ENCODE measurements around the gene BCAS3.

BCAS3 gene

GRCh38 chr17:61289408-61290385 lies 612.0 kb downstream of the BCAS3 start:
- DNase-seq (ENCODE audit: low spot score) = no peak

- DNase-seq (ENCODE audit: low spot score) = no peak
These were observed 614.0 kb downstream of the BCAS3 start for GRCh38 chr17:61291451-61292285.

- DNase-seq (ENCODE audit: low spot score) = no peak
These were observed 616.6 kb downstream of the BCAS3 start for GRCh38 chr17:61294286-61294685.

- no peak for DNase-seq (ENCODE audit: low spot score)
These were observed 617.1 kb downstream of the BCAS3 start for GRCh38 chr17:61294777-61295176.

GRCh38 chr17:61296058-61296457 lies 618.4 kb downstream of the BCAS3 start:
- DNase-seq (ENCODE audit: low spot score) = no peak

- DNase-seq (ENCODE audit: low spot score) = no peak
These were observed 622.2 kb downstream of the BCAS3 start for GRCh38 chr17:61299517-61300513.

DNA sequence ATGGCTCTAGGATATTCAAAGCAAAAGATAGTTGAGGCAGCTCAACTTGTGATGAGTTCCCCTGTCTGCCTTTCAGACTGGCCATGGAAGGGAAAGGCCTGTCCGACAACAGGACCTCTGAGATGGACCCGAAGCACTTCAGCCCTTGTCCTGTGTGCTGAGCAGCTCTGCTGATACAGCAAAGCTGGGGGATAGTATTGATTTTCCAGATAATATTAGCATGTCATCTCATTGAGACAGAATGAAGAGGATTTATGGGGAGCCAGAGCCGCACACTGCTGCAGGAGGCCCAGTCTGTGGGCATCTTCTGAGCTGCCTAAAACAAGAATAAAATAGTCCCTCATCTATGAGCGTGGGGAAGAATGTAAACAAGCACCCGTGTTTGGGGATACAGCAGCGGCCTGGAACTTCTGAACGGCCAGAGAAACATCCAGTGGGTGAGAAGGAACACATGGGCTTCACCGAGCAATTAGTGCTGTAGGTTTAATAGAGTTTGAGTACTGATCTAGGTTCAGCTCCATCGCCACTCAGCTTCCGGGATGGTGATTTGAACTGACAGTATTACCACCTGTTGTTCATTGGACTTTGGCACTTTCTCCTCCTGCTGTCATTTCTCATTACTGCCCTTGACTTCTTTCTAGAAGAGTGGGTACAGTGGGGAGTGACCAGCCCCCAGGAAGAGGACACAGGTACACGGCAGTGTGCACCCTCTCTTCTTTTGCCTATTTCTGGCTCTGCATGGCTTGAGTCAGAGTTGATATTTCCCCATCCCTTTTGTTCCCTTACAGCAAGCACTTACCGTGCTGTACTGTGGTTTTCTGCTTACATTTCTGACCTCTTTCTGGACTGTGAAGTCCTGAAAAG lies 625.5 kb downstream of the BCAS3 start:
- DNase-seq (ENCODE audit: low spot score) = no peak

DNA sequence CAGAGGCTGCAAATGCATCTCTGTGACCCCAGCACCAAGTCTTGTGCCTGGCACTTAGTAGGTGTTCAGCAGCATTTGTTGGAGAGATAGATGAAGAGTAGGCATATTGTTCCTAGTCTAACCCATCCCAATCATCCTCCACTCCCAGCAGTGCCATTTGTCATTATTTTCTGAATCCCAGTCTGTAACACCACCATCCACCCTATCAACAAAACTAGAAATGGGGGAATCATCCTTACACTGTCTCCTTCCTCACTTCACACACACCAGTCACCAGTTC lies 626.1 kb downstream of the BCAS3 start:
- DNase-seq (ENCODE audit: low spot score) = no peak

- DNase-seq (ENCODE audit: low spot score) = no peak
These were observed 627.4 kb downstream of the BCAS3 start for GRCh38 chr17:61305024-61305423.

DNA sequence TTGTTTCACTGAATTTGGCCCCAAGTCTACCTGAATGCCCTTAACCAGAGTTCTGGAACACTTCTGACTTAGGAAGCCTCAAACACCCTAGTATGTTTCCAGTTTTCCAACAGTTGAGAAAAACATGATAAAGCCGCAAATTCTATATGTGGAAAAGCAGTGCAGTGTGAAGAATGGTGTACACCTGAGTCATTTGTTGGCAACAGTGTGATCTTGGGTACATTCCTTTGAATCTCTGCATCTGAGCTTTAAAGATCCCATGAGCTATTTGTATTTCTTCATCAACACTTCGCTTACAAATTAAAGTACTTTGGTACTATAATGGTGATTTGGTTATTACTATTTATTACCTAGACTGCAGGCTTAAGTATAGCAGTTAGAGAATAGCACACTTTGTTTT lies 628.4 kb downstream of the BCAS3 start:
- DNase-seq (ENCODE audit: low spot score) = no peak

DNA sequence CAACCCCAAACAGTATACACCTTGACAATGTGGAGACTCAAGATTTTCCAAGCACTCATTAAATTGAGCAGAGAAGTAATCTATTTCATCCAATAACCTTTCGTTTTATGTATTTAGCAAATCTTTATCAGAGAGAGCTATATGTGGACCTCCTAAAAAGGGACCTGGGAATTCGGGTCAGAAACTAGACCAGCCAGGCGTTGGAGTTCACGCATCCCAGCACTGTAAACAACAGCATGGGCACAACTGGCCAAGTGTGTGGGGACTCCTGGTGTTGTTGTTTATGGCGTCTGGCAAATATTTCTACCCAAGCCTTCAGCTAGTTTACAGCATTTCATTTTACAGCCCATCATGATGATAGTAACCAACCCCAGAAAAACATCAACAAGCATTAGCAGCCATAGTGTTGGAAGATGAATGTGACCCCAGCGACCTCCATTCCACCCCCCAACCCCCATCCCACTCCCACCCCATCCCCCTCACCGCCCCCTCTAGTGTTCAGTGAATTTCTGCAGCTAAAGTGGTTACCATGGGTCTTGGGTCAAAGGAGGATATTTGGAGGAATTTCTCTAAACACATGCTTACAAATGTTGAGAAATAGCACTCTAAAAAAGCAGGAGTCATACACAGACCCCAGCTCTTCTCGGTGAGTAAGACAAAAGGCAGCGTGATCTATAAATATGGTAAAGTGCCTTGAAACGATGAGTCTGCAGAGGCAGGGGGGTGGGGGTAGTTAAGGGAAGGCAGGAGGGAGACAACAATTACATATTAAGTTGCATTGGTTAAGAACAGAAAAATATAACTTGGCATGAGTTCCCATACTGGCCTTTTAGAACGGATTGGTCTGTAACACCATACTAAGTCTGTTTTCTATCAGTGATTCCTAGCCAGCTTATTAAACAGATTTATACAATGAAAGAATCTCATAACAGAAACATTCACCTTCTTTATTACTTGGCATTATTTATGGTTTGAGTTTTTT lies 630.5 kb downstream of the BCAS3 start:
- DNase-seq (ENCODE audit: low spot score) = no peak

GRCh38 chr17:61309362-61310256 lies 632.0 kb downstream of the BCAS3 start:
- no peak for DNase-seq (ENCODE audit: low spot score)

DNA sequence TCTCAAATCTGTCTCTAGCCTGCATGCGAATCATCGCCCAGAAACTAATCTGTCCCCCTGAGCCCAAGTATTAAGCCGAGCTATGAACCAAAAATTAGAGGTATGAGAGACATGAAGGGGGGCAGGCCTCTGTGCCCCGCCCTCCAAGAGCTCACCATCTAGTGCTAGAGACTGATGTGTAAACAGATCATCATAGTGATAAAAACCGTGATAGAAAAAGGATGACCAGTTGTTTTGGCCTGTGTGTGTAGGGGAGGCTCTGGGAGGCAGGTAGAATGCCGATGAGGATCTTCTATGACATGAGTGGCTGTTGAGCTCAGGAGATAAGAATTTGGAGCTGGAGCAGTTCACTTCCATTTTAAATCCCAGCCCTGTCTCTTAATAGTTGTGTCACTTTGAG lies 632.9 kb downstream of the BCAS3 start:
- DNase-seq (ENCODE audit: low spot score) = no peak

DNA sequence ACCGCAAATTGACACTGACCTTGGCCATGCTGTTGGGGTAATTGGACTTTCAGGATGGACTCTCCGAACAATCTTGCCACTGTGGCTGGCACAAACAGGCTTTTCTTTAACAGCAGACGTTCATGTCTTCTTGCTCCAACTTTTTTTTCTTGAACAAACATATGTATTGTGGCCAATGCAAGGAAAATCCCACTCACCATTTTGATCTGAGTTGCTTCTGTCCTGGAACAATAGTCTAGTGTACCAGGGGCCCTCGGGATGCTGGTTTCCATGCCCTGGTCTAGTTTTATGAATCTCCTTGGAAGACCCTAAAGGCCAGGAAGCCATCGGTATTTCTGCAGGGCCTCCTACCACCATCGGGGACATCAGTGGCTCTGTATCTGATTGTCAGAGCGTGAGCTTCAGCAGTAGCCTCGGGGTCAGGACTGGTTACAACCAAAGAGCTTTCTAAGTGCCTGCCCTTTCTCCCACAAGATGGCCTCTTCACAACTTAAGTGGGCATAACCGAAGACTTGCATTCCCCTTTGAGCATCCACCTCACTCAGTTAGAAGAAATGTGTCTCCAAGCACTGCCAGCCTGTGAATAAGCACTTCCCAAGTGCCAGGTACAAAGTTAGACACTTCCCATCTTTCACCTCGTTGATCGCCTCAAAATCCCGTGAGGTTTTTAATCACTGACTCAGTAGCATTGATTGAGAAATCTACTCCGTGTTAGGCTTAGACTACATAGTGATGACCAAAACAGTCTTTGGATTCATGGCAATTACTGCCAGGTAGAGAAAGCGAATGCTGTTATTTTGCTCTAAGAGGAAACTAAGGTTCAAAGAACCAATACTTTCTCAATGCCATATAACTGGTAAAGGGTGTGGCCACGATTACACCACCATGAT lies 635.0 kb downstream of the BCAS3 start:
- DNase-seq (ENCODE audit: low spot score) = no peak

GRCh38 chr17:61313461-61314326 lies 636.0 kb downstream of the BCAS3 start:
- no peak for DNase-seq (ENCODE audit: low spot score)

- peak; percentile 69 for DNase-seq (ENCODE audit: low spot score)
These were observed 636.9 kb downstream of the BCAS3 start for GRCh38 chr17:61314368-61315078.
